Amniotic stem cell (primary cell): ENCODE results near the gene GMDS.

Source experiments
- DNase-seq: peaks from one replicate; lab custom pipeline; 2025; lab: John Stamatoyannopoulos, UW

GMDS gene

GRCh38 chr6:1601158-1602048 lies 644.0 kb downstream of the GMDS start:
- no peak for DNase-seq

GRCh38 chr6:1600764-1601157 lies 644.6 kb downstream of the GMDS start:
- no peak for DNase-seq

DNA sequence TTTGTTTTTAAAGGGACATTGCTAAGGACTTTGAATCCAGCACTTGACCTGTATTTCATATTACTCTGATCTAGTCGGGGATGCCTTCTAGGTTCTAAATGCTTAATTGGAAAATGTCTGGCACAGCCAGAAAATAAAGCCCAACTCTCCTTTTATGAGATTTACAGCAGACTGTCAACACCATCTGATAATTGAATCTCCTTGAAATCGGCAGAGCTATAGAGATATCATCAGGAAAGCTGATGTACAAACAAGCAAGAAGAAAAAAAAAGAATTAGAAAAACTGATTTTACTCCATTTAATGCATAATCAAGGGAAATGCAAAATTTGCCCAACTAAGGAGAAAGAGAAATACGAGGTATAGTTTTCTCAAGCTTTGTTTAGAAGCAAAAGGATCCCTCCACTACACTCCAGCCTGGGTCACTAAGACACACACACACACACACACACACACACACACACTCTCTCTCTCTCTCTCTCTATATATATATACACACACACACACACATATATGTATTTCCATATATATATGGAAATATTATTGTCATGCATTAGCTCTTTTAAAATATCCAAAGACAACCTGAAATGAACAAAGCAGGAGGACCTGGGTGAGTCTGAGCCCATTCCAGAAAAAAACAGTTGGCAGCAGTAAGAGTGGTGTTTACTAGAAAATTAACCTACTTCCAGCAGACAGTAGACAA lies 645.2 kb downstream of the GMDS start:
- no peak for DNase-seq

DNA sequence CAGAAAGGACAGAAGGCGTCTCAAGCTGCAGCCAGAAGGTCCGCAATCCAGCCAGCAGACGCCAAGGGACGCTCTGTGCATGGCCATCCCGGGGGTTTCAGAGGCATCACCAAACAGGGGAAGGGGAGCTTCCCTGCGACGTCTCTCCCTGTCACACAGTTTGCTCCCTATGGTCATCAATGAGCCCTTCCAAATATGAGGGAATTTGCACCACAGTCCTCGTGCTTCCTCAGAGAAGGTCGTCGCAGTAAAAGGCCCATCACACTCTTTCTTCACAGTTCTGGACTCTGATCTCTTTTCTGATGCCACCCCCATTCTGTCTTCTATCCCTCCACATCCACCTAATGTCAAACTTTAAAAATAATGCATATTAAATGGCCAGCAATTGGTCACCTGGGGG lies 645.9 kb downstream of the GMDS start:
- no peak for DNase-seq

DNA sequence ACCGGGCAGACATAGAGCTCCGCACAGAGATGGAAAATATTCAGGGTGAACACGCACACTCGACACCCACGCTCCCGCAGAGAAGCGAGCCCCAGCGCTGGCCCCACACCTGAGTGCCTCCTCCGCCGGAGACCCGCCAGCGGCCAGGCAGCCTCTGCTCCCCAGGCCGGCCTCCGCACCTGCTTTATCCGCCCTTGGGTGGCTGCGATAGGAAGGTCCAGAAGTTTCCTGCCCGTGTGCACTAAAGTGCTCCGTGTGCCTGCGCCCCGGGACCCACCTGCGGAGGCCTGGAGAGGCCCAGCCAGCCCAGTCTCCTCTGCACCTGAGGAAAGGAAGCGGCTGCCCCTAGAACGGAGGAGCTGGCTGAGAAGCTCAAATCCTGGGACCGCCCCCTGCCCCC lies 646.5 kb downstream of the GMDS start:
- DNase-seq: no peak

DNA sequence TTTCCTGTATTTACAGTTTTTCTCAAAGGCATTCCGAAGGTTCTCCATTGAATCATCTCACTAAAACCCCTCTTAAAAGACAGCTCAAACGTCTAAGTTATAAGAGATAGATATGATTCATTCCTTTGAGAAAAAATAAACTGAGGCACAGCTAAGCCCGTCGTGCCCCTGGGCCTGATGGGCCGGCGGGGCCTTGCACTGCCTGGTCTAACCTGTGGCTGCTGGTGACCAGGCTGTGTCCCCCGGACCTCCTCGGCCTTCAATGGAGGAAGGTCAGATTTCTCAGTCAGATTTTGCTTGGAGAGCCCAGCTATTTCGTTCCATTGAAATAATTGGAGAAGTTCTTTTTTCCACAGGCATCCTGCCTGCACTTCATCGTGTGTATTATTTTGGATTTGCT lies 647.0 kb downstream of the GMDS start:
- DNase-seq: no peak

GRCh38 chr6:1597924-1598323 lies 647.5 kb downstream of the GMDS start:
- no peak for DNase-seq

- no peak for DNase-seq
These were observed 648.2 kb downstream of the GMDS start for GRCh38 chr6:1597121-1597744.

DNA sequence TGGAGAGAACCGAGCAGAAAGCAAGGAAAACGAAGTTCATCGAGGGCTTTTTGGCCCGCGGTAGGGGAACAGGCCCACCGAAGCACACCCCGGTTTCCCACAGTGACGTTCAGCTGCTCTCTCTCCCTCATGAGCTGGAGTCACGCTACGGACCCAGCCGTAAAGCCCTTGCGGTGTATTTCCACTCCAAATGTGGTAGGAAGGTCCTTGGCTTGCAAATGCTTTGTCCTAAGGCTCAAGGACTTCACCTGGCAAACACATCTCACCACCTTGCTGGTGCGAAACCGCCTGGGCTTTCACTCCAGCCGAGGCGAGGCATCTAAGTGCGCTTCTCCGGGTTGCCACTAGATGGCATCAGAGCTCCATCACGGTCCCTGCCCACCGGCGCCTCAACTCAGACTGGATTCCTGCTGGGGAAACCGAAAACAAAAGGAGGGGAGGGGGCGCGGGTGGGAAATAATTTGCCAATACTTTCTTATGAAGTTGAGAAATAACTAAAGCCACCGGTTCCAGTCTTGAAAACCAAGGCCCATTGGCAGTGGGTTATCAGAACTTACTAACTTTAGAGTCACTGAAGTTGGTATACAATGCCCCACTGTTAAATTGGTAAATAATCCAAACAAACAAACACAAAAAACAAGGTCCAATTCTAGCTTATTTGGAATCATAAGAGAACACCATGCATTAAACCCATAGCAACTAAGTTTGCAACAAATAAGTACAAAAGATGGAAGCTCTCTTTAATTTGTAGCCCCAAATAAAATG lies 649.1 kb downstream of the GMDS start:
- DNase-seq: no peak

DNA sequence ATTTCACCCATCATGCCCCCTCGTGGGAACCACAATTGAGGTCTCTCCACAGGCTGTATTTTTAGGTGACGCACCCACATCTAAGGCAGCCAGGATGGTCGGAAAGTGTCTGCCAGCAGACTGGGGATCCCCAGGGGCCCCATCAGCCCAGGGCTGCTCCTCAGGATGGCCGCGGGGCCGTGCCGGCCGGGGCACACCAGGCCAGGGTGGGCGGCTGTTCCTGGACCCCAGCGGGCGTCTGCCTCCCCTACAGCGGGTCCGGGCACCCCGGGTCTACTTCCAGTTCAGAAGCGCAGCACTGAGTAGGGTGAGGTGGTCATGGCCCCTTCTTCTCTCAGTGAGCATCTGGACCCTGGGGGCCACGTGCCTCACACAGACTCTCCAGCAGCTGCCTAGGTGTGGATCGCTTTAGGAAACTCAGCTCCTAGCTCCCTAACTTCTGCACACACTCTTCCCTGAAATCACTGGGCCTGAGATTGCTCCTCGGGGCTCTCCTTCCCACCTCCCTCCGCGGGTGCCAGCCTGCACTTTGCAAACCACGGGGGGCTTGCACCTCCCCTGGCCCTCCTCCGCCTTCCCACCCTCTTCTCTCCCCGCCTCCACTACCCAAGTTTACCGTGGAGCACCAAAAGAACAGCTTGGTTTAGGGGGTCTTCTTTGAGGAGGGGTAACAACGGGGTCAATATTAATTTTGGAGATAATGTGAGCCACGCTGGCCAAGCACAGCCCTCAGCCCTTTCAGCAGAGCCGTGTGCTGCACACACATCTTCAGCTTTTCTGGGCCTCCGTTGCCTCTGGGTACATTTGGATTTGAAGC lies 649.9 kb downstream of the GMDS start:
- no peak for DNase-seq

- no peak for DNase-seq
These were observed 650.8 kb downstream of the GMDS start for GRCh38 chr6:1594445-1595200.

DNA sequence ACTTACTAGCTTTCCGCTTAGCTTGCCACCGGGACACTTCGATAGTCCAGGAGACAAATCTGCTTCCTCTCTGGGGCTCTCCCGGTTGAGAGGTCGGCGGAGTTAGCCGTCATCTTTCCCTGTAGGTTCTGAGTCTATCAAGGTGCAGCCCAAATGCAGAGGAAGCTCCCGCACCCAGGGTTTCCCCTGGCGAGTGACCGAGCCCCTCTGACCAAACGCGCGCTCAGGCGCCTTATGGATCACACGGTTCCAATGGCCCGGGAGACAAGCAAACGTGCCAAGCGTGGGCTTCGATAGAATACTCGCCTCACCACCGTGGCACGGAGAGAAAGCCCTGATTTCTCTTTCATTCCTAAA lies 651.5 kb downstream of the GMDS start:
- no peak for DNase-seq

DNA sequence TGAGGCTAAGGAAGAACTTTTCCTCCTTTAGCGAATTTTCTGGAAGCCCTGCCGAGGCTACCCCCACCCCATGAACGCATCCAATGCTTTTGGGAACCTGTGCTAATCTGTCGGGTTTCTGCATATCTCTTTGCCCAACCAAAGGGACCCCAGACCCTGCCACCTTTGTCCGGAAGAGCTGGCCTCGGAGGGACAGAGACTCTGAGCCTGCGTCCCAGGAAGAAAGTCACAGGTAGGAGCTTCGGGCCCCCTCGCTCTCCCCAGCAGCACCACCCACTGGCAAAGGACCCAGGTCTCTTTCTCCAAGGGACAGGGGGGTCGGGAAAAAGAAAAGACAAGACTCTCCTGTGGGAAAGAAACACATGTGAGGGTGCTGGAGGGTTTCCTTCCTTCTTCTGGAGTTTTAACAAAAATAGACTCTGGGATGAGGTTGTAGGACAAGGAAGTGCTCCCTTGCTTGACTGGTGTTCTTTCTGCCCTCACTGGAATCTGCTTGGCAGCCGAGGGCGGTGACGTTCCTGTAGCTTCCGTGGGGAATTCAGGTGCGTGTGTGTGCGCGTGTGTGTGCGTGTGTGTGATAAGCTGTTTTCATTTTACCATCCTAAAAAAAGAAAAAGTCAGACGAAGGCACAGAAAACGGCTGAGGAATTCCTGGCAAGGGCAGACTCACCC lies 652.0 kb downstream of the GMDS start:
- no peak for DNase-seq

DNA sequence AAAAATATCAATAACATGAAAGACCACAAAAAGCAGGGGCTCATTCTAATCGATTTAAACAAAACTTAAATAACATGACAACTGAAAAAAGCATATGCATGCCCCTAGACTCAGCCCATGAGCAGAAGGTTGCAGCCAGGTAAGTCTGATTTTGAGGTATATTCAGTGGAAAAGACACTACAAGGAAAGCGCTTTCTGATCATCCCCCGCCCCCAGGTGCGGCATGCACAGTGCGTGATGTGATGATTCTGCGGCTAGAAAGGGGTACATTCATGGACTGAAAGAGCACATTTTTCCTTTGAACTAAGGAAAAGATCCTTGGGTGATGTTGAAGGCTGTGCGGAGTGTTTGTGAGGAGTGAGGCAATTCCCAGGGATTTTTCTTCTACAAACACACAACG lies 652.6 kb downstream of the GMDS start:
- no peak for DNase-seq

- no peak for DNase-seq
These were observed 653.5 kb downstream of the GMDS start for GRCh38 chr6:1591926-1592325.

GRCh38 chr6:1591243-1591642 lies 654.2 kb downstream of the GMDS start:
- DNase-seq: no peak

DNA sequence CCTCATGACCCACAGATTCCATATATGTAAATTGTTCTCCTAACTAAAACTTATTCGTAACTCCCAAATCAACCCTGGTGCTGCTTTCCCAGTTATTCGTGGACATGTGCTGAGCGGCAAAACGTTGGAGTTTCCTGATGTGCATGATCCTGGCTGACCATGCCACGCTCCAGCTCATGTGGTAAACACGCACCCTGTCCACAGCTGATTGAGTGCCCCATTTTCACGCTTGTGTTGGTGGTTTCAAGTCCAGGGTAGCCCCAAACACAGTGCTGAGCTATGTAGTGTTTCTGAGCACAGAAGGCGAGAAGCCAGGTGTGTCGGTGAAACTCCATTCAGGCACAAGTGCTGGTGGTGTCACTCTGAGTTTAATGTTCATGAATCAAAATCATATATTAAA lies 654.8 kb downstream of the GMDS start:
- no peak for DNase-seq

DNA sequence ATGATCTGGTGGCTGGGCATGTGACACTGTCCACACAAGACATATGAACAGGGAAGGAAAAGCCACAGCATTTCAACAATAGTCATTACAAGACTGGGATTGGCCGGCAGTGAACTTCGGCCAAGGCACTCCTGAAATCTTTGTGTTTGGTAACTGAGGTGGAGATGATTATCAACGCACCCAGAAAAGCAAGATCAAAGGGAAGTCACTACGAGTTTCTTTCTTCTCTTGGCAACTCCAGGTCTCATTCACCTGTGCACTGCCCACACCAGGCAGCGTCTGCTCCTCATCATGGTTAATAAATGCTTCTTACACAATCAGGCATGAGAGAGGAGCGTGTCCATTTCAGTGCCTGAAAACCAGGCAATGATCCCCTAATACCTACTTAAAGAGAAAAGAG lies 656.2 kb downstream of the GMDS start:
- no peak for DNase-seq

DNA sequence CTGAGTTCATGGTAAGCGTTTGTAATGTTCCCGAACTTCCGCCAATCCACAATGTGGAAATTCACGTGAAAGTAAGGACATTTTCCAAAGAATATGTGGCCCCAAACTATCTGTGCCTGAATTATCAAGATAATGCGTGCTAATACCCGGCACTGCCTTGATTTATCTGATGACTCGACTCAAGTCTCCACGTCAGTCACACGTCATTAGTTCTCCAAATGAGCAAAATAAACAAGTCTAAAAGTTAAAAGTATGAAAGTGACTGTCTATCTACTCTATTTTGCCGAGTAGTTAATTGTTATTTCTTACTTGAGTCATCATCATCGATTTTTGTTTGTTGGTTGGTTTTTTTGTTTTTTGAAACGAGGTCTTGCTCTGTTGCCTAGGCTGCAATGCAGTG lies 657.4 kb downstream of the GMDS start:
- no peak for DNase-seq

DNA sequence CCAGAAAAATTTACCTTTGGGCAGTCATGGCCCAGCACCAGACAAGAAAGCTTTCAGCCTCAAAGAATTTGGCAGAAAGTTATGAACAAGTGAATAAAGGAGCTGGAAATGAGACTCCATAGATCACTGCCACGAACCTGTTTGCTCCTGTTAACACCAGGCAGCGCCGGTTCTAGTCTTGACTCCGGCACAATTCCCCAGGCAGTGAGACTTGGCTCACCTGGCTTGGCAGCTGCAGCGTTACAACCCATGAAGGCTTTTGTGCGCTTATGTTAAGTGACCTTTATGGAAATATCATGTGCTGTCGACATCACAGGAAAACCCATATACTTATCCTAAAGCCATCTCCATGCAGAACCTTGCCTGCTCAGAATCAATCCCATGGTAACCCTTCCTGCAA lies 657.9 kb downstream of the GMDS start:
- DNase-seq: no peak
